OCI-LY3 (cell line): Measurements from ENCODE around the gene COTL1.

Source experiments
- EZH2phosphoT487 ChIP-seq: fragments of 200-600 bp; shearing (Covaris generic); IDR thresholded peaks from 2 replicates; pipeline ENCODE4 v1.6.1; 2018; ENCODE audit warnings: antibody characterized with exemption, mixed run types, low read depth
- TF ChIP-seq, protein P1 (sequence below): fragments of 200-600, 300-600 bp; sonication (generic); IDR thresholded peaks from 2 replicates; pipeline ENCODE4 v1.5.1; 2014; ENCODE audit warnings: antibody characterized with exemption, low read length, low read depth

DNA sequence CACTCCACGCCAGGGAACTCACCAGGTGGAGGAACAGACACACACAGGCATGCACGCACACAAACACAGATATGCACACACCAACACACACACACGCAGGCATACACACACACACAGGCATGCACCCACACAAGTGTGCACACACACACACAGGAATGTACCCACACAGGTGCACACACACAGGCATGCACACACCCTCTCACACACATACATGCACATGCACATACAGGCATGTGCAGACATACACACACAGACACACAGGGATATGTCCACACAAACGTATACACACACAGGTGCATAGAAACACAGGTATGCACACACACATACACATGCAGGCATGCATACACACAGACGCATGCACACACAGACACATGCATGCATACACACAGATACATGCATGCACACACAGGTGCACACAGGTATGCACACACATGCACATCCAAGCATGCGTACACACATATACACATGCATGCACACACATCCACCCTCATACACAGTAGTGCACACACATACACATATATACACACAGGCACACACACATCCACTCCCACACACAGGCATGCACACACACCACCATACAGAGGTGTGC, 39.2 kb downstream of the COTL1 start:
- TF ChIP-seq, protein P1, sequence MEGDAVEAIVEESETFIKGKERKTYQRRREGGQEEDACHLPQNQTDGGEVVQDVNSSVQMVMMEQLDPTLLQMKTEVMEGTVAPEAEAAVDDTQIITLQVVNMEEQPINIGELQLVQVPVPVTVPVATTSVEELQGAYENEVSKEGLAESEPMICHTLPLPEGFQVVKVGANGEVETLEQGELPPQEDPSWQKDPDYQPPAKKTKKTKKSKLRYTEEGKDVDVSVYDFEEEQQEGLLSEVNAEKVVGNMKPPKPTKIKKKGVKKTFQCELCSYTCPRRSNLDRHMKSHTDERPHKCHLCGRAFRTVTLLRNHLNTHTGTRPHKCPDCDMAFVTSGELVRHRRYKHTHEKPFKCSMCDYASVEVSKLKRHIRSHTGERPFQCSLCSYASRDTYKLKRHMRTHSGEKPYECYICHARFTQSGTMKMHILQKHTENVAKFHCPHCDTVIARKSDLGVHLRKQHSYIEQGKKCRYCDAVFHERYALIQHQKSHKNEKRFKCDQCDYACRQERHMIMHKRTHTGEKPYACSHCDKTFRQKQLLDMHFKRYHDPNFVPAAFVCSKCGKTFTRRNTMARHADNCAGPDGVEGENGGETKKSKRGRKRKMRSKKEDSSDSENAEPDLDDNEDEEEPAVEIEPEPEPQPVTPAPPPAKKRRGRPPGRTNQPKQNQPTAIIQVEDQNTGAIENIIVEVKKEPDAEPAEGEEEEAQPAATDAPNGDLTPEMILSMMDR: no peak
- no peak for TF ChIP-seq EZH2phosphoT487
